GM12878 (cell line): ENCODE data around the gene CCR5. TPM values are rescaled to one million over a fixed set of nuclear protein-coding genes. Genes with fewer than 3 reads are reported as not detected.

ENCODE experiments used
- CBX3 ChIP-seq: fragments of 200-600 bp; sonication (generic); IDR thresholded peaks from 2 replicates; pipeline ENCODE4 v1.6.1; 2016; ENCODE audit warnings: low read depth, borderline replicate concordance
- KLF5 ChIP-seq: fragments of 450-650 bp; IDR thresholded peaks from 2 replicates; pipeline ENCODE4 v1.6.1; 2014; ENCODE audit warnings: mild to moderate bottlenecking; ENCODE audit not compliant: partially characterized antibody
- MEF2A ChIP-seq: IDR thresholded peaks from 2 replicates; pipeline ENCODE4 v1.6.1; 2011; ENCODE audit warnings: low read depth, mild to moderate bottlenecking, low read length, moderate library complexity; ENCODE audit not compliant: insufficient read depth
- STAT1 ChIP-seq: fragments of 450-650 bp; conservative IDR thresholded peaks from 2 replicates; pipeline ENCODE4 v1.6.1; 2014; ENCODE audit warnings: antibody characterized with exemption, mild to moderate bottlenecking
- STAT3 ChIP-seq: IDR thresholded peaks from 2 replicates; pipeline ENCODE4 v1.6.1; 2011; ENCODE audit warnings: low read depth, low read length, improper control_type of control experiment
- polyA plus RNA-seq, 11 experiments: library from polyadenylated mRNA; depleted of rRNA in 4 of 11; unstranded in 6 of 11; stranded (reverse) in 5 of 11; fragments of >200 nt; fragmentation: Nextera tagmentation in 4 of 11; fragmentation: Illumina TruSeq in 1 of 11; extraction: Ambion mirVana in 4 of 11; extraction: Trizol in 1 of 11; gene quantifications; 1 replicate in 1 of 11; 2 replicates in 10 of 11; pipeline versions ENCODE4 v1.2.1 to v1.2.3, GENCODE V29; 2011 to 2016; ENCODE audit warnings: inconsistent platforms in 2 of 11, missing spikeins in 2 of 11, low read depth in 1 of 11
- total RNA-seq, 4 experiments: library from RNA; depleted of rRNA in 3 of 4; stranded (reverse); fragments of >200 nt in 3 of 4; fragmentation: Illumina TruSeq in 1 of 4; extraction: Trizol in 1 of 4; gene quantifications; 2 replicates each; pipeline versions ENCODE4 v1.2.1 to v1.2.3, GENCODE V29; 2013 to 2021
- TF ChIP-seq, protein P1 (sequence below): fragments of 450-650 bp; IDR thresholded peaks from 2 replicates; pipeline ENCODE4 v1.6.1; 2018; ENCODE audit warnings: mild to moderate bottlenecking, low read depth, moderate library complexity; ENCODE audit not compliant: partially characterized antibody
- TF ChIP-seq, protein P2 (sequence below): fragments of 450-650 bp; IDR thresholded peaks from 2 replicates; pipeline ENCODE4 v1.6.1; 2017; ENCODE audit warnings: mild to moderate bottlenecking, moderate library complexity

CCR5 gene
- total and polyA plus RNA-seq, 10 of the 15 experiments (the other 5 are each of a cell fraction or from before 2014, with no cell fraction given): 0.17 to 1.6 (median 0.82) TPM; not detected in 1

- TF ChIP-seq, protein P1, sequence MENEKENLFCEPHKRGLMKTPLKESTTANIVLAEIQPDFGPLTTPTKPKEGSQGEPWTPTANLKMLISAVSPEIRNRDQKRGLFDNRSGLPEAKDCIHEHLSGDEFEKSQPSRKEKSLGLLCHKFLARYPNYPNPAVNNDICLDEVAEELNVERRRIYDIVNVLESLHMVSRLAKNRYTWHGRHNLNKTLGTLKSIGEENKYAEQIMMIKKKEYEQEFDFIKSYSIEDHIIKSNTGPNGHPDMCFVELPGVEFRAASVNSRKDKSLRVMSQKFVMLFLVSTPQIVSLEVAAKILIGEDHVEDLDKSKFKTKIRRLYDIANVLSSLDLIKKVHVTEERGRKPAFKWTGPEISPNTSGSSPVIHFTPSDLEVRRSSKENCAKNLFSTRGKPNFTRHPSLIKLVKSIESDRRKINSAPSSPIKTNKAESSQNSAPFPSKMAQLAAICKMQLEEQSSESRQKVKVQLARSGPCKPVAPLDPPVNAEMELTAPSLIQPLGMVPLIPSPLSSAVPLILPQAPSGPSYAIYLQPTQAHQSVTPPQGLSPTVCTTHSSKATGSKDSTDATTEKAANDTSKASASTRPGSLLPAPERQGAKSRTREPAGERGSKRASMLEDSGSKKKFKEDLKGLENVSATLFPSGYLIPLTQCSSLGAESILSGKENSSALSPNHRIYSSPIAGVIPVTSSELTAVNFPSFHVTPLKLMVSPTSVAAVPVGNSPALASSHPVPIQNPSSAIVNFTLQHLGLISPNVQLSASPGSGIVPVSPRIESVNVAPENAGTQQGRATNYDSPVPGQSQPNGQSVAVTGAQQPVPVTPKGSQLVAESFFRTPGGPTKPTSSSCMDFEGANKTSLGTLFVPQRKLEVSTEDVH: no peak
- TF ChIP-seq STAT1 (no peak), CBX3 (no peak), MEF2A (no peak), KLF5 (no peak), STAT3 (no peak)
- TF ChIP-seq, protein P2, sequence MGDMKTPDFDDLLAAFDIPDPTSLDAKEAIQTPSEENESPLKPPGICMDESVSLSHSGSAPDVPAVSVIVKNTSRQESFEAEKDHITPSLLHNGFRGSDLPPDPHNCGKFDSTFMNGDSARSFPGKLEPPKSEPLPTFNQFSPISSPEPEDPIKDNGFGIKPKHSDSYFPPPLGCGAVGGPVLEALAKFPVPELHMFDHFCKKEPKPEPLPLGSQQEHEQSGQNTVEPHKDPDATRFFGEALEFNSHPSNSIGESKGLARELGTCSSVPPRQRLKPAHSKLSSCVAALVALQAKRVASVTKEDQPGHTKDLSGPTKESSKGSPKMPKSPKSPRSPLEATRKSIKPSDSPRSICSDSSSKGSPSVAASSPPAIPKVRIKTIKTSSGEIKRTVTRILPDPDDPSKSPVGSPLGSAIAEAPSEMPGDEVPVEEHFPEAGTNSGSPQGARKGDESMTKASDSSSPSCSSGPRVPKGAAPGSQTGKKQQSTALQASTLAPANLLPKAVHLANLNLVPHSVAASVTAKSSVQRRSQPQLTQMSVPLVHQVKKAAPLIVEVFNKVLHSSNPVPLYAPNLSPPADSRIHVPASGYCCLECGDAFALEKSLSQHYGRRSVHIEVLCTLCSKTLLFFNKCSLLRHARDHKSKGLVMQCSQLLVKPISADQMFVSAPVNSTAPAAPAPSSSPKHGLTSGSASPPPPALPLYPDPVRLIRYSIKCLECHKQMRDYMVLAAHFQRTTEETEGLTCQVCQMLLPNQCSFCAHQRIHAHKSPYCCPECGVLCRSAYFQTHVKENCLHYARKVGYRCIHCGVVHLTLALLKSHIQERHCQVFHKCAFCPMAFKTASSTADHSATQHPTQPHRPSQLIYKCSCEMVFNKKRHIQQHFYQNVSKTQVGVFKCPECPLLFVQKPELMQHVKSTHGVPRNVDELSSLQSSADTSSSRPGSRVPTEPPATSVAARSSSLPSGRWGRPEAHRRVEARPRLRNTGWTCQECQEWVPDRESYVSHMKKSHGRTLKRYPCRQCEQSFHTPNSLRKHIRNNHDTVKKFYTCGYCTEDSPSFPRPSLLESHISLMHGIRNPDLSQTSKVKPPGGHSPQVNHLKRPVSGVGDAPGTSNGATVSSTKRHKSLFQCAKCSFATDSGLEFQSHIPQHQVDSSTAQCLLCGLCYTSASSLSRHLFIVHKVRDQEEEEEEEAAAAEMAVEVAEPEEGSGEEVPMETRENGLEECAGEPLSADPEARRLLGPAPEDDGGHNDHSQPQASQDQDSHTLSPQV: no peak
- TF ChIP-seq, all 136 proteins: peak for 0
Measured at GRCh38 chr3:46375218-46375617, 4.5 kb downstream of the CCR5 start (continued).
